ENCODE measurements around the gene PRKG1. TPM values are rescaled to one million over a fixed set of nuclear protein-coding genes. Genes with fewer than 3 reads are reported as not detected.
A peak's percentile ranks its signal among the peaks of the same experiment; 100 is the strongest.

The PRKG1 gene
- total RNA-seq, 4 donors from 2014 or later = 24.0 to 89.1 (median 45.7) TPM

DNA sequence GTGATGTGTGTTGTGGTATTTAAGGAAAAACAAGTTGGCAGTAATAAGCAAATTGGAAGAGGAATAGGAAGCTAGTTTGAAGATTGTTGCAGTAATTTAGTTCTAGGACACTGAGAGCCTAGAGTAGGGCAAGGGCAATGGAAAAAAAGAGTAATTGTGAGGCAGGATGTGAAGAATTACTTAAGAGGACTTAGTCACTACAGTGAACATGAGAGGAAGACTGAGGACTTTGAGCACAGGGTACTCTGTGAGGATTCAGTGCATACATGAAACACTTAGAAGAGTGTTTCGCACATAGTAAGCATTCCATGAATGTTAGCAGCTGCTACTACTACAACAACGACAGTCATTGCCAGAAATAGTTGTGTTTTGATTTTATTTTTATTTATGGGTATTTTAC is 1208.9 kb downstream of the PRKG1 start:
- no peak for DNase-seq
- Histone ChIP-seq H3K4me1 (no peaks in the 10 kb centered on the region), H3K36me3 (peaks cover 0 to 3% (median 0%) of the 10 kb centered on the region in 3 donors), H3K9me3 (peaks cover 0 to 4% (median 0%) of the 10 kb centered on the region in 4 donors), H3K27ac (no peak overlapping the region), H3K27me3 (no peaks in the 10 kb centered on the region), H3K4me3 (no peak overlapping the region)
- no peak for TF ChIP-seq POLR2A (IDR thresholded peaks at IDR 0.05)
- TF ChIP-seq, protein P1, sequence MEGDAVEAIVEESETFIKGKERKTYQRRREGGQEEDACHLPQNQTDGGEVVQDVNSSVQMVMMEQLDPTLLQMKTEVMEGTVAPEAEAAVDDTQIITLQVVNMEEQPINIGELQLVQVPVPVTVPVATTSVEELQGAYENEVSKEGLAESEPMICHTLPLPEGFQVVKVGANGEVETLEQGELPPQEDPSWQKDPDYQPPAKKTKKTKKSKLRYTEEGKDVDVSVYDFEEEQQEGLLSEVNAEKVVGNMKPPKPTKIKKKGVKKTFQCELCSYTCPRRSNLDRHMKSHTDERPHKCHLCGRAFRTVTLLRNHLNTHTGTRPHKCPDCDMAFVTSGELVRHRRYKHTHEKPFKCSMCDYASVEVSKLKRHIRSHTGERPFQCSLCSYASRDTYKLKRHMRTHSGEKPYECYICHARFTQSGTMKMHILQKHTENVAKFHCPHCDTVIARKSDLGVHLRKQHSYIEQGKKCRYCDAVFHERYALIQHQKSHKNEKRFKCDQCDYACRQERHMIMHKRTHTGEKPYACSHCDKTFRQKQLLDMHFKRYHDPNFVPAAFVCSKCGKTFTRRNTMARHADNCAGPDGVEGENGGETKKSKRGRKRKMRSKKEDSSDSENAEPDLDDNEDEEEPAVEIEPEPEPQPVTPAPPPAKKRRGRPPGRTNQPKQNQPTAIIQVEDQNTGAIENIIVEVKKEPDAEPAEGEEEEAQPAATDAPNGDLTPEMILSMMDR (IDR thresholded peaks at IDR 0.05) = no peak

DNA sequence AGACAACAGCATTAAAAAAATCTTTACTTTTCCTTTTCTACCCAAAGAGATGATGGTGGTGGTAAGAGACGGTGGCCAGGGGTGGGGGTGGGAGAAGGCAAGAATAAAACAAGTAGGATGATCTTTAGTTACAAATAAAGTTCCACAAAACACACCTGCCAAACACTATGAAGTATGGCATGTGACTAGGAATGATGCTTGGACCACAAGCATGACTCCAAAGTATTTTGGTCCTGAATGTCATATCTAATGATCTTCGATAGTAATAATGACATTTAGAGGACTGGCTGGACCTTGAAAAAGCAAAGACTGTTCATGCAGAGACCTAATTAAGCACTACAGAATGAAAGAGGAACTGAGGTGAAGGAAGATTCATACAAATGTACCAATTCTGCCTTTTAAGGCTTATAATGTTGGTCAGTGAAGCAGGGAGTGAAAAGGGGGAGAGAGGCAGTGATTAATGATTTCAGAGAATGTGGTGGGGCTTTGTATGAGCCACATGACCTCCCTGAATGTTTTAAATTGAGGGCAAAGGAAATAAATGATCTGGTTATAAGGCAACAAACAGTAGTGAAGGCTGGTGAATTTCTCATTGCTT is 1210.2 kb downstream of the PRKG1 start:
- Histone ChIP-seq H3K36me3 (peaks cover 0 to 3% (median 0%) of the 10 kb centered on the region in 3 donors), H3K9me3 (no peaks in the 10 kb centered on the region), H3K27me3 (no peaks in the 10 kb centered on the region), H3K4me3 (no peak overlapping the region), H3K27ac (no peak overlapping the region), H3K4me1 (no peaks in the 10 kb centered on the region)
- TF ChIP-seq POLR2A (IDR thresholded peaks at IDR 0.05) = no peak
- TF ChIP-seq, protein P1 (IDR thresholded peaks at IDR 0.05) = no peak
- DNase-seq = no peak

DNA sequence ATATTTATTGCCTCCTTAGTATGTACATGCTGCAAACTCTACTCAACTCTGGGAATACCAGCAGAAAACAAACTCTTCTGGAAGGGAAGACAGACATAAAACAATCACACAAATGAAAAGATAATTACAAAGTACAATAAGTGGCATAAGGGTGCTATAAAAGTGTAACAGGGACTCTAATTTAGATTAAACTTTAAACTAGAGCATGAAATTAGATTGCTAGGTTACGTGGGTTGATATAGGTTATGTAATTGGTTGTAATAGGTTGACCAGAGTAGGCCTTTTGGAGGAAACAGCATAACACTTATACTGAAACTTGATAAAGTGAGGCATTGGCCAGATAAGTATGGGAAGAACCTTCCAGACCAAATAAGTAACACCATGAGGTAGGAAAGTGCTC is 1213.6 kb downstream of the PRKG1 start:
- H3K9me3 ChIP-seq = no peaks in the 10 kb centered on the region
- H3K4me1 ChIP-seq = no peaks in the 10 kb centered on the region
- DNase-seq = no peak
- peak overlapping the region in 1 of 4 donors; percentile 51 for H3K27ac ChIP-seq
- peaks cover 0 to 2% (median 0%) of the 10 kb centered on the region in 3 donors for H3K36me3 ChIP-seq
- no peak overlapping the region for H3K4me3 ChIP-seq
- no peak for TF ChIP-seq POLR2A (IDR thresholded peaks at IDR 0.05)
- TF ChIP-seq, protein P1 (IDR thresholded peaks at IDR 0.05) = no peak
- H3K27me3 ChIP-seq = no peaks in the 10 kb centered on the region

DNA sequence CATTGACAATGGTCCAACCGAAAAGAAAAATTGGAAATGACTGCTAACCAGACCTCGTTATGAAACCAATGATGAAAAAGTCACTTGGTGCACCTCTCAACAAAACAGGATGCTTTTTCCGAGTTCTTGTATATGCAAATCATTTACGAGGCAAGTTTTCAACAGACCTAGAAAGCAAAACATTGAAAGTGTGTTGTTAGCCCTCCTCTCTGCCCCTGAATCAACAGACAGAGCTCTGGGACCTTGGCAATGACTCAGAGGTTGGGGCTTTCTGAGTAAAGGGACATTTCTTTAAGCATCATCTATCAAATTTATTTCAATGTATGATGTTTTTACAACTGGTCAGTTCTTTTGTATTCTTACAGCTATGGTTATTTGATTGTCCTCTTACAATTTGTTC is 1223.5 kb downstream of the PRKG1 start:
- H3K9me3 ChIP-seq = no peaks in the 10 kb centered on the region
- H3K36me3 ChIP-seq = no peaks in the 10 kb centered on the region
- no peak for DNase-seq
- H3K27me3 ChIP-seq = no peaks in the 10 kb centered on the region
- H3K27ac ChIP-seq = no peak overlapping the region
- no peaks in the 10 kb centered on the region for H3K4me1 ChIP-seq
- no peak overlapping the region for H3K4me3 ChIP-seq
- no peak for TF ChIP-seq POLR2A (IDR thresholded peaks at IDR 0.05)
- TF ChIP-seq, protein P1 (IDR thresholded peaks at IDR 0.05) = no peak

DNA sequence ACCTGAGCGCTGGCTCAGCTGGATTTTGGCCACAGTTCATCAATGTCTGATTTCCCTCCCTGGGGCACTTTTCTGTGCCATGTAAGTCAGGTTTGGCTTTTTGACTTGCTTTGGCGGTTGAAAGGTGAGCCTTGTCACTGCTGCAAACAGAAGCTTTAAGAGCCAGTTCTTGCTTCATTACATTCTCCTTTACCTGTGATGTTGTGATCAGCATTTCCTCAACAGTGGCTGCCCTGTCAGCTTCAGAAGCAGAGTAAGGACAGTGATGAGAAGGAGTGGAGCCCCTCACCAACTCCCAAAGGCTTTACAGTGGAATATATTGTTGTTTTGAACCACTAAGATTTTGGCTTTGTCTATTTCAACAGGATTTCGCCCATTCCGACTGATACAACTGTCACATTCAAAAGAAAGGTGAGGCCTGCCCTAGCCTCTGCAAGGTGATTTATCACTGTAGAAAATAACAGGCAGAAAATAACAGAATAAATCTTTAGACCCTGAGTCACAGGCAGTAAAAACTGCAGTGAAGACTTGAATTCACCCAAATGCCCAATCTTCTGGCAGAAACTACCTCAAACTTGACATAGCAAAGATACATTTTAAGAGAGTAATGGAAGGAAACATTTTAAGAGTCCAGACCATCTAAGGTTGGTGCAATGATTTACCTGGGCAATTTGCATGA is 1226.5 kb downstream of the PRKG1 start:
- TF ChIP-seq POLR2A (IDR thresholded peaks at IDR 0.05) = no peak
- TF ChIP-seq, protein P1 (IDR thresholded peaks at IDR 0.05) = no peak
- Histone ChIP-seq H3K4me3 (no peak overlapping the region), H3K27ac (no peak overlapping the region)

More for the DNA sequence above, 1226.5 kb downstream of the PRKG1 start:
- Histone ChIP-seq H3K27me3 (no peaks in the 10 kb centered on the region), H3K9me3 (no peaks in the 10 kb centered on the region), H3K36me3 (no peaks in the 10 kb centered on the region), H3K4me1 (no peaks in the 10 kb centered on the region)
- DNase-seq = no peak

Data from Peyer's patch (tissue), 4 donors.